GM18909 (cell line): ENCODE data around the gene APC2.

Source experiments
- ATAC-seq: cut with Tn5 transposase; IDR thresholded peaks from one replicate; pipeline ENCODE4 v1.9.1; 2021; ENCODE audit warnings: mild to moderate bottlenecking; ENCODE audit not compliant: unreplicated experiment, poor library complexity

The APC2 gene, protein sequence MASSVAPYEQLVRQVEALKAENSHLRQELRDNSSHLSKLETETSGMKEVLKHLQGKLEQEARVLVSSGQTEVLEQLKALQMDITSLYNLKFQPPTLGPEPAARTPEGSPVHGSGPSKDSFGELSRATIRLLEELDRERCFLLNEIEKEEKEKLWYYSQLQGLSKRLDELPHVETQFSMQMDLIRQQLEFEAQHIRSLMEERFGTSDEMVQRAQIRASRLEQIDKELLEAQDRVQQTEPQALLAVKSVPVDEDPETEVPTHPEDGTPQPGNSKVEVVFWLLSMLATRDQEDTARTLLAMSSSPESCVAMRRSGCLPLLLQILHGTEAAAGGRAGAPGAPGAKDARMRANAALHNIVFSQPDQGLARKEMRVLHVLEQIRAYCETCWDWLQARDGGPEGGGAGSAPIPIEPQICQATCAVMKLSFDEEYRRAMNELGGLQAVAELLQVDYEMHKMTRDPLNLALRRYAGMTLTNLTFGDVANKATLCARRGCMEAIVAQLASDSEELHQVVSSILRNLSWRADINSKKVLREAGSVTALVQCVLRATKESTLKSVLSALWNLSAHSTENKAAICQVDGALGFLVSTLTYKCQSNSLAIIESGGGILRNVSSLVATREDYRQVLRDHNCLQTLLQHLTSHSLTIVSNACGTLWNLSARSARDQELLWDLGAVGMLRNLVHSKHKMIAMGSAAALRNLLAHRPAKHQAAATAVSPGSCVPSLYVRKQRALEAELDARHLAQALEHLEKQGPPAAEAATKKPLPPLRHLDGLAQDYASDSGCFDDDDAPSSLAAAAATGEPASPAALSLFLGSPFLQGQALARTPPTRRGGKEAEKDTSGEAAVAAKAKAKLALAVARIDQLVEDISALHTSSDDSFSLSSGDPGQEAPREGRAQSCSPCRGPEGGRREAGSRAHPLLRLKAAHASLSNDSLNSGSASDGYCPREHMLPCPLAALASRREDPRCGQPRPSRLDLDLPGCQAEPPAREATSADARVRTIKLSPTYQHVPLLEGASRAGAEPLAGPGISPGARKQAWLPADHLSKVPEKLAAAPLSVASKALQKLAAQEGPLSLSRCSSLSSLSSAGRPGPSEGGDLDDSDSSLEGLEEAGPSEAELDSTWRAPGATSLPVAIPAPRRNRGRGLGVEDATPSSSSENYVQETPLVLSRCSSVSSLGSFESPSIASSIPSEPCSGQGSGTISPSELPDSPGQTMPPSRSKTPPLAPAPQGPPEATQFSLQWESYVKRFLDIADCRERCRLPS (N-terminal part only)

DNA sequence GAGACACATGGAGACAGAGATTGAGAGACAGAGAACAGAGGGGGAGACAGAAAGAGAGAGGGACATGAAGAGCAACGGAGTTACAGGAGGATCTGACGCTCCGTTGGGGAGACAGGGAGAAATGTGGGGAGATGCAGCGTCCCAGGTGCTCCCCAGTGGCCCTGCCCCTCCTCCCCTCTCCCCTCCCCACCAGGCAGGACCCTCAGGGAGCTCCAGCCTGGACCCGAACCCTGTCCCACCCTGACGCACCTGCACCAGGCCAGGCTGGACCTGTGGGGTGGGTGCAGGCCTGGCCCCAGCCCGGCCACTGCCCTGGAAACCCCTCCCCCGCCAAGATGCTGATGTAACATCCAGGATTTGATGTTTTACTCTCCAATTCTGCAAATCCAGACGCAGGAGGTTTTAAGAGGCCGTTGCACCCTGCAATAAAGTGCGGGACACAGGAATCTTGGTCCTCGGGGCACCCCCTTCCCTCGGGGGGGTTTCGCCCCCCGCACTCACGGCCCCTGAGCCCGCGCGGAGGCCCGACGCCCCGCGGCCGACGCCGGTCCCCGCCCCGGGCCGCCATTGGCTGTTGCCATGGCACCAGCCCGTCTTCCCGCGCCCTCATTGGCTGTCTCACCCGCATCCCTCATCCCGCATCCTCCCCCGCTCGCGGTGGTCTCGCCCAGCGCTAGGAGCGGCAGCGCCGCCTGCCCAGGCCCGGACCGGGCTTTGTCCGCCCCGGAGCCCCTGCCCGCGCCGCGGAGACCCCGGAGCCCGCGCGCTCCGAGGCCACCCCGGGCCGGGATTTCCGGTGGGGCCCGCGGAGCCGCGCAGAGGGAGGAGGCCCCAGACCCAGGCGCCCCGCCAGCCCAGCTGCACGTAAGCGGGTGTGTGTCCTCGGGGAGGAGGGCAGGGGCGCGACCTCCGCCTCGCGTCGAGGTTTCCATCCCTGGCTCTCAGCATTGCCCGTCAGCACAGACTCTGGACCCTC is at the start of gene APC2:
Gene APC2 (plus strand): TSS at position 655 of the 976 bp plus-strand sequence. CDS start 2,881 bp downstream, outside the sequence.
- ATAC-seq, result no peak

DNA sequence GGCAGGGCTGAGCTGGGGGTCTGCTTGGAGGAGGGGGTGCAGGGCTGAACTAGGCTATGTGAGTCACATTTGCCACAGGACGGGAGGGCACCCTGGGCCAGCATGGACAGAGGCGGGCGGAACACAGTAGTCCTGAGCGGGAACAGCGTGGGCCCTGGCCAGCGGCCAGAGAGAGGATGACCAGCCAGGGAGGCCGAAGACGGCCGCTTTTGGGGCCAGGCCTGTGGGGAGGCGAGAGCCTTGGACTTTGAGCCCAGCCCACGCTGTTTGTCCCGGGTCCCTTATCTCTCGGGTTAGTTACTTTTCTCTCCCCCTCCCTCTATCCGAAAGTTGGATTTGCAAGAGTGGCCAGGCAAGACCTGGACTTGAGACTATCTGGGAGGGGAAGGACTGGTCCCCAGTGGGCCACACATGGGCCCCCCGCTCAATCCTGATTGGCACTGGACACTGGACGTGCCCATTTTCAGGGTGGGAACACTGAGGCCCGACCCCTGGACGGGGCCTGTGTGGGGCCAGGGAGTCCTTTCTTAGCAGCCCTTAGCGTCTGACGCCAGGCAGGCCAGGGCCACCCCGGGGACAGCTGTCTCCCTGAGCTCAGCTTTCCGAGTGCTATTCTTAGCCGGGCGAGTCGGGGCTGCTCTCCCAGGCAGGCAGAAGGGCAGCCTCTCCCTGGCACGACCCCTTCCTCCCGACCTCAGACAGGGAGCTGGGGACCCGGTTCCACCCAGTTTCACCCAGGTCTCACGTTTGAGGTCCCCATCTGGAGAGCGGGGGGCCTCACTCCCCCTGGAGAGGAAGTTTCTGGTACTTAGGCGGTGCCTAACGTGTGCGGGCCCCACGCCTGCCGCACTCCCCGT is 49.4 kb upstream of the APC2 start:
- no peak for ATAC-seq

DNA sequence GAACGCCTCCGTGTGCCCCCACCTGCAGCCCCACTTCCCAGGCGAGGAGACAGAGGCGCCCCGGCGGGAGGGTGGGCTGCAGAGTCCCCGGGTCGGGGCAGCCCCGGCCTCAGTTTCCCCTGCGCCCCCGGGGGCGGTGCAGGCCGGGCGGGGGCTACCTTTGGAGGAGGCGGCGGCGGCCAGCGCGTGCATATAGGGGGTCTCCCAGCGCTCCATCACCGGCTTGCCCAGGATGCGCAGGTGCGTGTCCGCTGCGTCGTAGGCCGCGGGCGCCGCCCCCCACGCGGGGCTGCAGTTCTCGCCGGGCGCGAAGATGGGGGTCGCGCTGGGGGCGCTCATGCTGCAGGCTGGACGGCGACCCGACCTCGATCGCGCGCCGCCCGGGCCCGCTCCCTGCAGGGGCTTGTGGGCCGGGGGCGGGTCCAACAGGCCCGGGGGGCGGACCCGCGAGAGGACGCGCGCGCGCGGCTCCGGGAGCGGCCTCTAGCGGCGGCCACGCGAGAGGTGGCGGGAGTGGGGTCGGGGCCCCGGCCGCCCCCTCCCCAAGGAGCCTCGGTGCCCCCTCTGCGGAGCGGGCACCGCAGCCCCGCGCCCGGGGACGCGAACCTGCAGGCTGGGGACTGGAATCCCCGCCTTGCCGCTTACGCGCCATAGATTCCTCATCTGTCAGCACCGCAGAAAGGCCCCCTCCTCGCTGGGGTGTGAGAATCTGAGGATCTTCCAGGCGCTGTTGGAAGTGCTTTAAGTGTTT is 48.6 kb upstream of the APC2 start, which contains the start of gene GAMT:
Gene GAMT (minus strand): TSS at position 405 of the 751 bp plus-strand sequence. CDS start 66 bp downstream, at position 339.
- no peak for ATAC-seq

DNA sequence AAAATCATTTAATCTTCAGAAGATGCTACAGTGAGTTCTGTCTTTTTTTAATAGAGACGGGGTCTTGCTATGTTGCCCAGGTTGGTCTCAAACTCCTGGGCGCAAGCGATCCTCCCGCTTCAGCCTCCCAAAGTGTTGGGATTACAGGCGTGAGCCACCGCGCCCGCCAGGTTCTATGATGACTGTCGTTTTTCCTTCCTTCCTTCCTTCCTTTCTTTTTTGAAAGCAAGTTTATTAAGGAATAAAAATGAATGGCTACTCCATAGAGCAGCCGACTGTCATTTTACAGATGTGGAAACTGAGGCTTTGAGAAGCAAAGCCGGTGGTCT is 48.1 kb upstream of the APC2 start:
- ATAC-seq, result no peak

DNA sequence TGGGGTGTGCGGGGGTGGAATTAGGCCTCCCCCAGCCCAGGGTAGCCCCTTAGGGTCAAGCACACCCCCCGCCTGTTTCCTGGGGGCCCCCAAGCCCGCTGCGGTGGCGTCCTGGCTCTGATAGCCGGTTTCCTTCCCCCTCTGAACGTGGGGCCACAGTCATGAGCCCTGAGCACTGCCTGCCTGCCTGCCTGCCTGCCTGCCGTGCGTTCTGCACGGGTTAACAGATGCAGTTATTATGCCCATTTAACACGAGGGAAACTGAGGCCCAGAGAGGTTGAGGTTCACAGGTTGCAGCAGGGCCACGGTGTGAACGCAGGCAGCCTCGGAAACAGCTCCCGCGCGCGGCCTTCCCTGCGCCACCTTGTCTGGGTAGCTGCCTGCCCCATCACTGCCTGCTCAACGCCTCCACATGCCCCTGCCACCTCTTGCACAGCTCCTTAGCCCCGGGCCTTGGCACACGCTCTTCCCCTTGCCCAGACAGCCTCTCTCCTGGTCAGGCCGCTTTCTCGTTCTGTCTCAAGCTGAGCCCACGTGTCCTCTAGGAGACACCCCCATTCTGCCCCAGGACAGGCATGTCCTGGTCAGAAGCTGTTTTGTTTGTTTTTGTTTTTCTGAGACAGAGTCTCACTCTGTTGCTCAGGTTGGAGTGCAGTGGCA is 47.4 kb upstream of the APC2 start:
- ATAC-seq, result no peak

DNA sequence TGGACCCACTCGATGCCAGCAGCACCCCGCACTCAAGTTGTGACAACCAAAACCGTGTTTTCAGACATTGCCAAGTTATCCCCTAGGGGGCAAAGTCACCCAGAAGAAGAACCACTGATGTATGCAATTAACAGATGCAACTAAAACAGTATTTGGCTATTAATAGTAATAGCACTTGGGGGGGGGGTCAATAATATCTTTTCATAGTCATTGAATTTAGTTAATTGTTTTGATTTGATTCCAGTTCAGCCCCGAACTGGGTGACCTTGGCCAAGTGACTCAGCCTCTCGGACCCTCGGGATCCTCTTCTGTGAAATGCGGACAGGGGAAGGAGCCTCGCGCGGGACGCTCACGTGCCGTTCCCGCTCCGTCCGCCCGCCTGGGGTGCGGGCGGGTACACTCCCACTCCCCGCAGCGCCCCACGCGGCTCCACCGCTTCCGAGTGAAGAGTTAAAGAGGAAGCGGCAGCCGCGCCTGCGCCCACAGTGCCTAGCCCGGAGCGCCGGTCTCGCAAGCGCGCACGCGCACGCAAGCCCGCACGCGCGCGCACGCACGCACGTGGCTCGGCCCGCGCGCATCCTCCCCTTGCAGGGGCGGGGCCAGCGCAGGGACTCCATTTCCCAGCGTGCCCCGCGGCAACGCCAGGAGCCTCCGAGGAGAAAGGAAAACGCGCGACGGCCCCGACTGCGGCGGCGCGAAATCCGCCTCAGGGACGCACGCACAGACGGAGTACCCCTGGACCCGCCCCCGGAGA is 43.0 kb upstream of the APC2 start:
- ATAC-seq, result peak; percentile 79

DNA sequence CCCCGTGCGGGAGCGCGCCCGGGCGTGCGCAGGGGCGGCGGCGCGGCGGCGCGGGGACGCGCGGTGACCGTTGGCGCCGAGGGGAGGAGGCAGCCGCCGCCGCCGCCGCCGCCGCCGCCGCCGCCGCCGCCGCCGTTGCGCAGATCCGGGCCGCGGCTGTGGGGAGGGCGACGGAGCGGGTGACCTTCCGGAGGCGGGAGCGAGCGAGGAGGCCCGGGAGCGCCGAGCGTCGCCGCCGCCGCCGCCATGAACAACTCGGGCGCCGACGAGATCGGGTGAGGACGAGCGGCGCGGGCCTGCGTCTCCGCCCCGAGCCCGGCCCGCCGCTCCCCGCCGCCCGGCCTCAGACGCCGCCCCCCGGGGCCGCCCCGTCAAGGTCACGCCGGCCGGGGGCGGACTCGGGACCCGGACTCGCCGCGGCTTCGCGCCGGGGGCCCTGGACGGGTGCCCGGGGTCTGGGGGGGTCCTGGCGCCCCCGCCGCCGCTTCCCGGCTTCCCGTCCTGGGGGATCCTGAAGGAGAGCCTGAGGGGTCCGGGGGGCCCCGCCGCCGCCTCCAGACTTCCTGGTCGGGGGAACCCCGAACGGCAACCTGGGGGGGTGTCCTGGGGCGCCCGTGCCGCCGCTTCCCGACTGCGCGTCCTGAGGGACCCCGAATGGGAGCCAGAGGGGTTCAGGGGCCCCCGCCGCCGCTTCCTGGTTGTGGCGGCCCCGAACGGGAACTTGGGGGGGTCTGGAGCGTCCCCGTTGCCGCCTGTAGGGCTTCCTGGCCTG is 42.2 kb upstream of the APC2 start, which contains the start of gene DAZAP1:
Gene DAZAP1 (plus strand): TSS at position 59 of the 772 bp plus-strand sequence. CDS start 188 bp downstream, at position 247.
- ATAC-seq, result peak; percentile 24

DNA sequence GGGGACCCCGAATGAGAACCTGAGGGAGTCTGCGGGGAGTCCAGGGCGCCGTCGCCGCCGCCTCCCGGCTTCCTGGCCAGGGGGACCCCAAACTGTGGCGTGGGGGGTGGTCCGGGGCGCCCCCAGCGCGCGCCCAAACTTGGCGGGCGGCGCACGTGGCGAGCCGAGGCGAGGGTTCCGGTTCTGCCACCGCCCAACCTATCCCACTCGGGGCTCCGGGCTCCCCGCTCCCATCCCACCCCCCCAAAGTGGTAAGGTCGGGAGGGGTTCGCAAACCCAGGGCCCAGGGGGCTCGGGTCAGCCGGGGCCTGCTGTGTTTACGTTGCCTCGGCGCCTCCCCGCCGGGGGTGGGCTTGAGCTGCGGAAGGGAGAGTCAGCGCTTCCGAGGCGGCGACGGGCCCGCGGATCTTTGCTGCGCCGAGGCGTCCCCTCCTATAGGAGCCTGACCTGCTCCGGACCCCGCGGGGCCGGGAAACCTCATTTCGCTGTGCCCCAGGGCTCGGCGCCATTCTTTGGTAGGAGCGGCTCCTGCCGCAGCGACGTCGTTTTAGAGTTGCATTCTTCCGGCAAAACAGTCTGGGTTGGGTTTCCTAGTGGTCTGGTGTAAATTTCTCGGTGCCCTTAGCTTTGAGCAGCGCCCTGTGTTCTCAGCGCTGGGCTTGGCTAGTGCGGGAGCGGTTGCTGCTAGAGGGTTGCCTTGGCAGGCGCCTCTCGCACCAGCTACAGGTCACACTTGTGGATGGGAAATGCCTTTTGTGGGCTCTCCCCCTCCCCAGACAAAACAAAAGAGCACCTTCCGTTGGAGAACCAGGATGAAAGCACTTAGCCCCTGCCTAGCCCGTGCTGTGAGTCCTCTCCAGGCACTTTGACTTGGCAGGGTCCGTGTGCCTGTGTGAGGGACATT is 41.4 kb upstream of the APC2 start:
- ATAC-seq, result no peak

DNA sequence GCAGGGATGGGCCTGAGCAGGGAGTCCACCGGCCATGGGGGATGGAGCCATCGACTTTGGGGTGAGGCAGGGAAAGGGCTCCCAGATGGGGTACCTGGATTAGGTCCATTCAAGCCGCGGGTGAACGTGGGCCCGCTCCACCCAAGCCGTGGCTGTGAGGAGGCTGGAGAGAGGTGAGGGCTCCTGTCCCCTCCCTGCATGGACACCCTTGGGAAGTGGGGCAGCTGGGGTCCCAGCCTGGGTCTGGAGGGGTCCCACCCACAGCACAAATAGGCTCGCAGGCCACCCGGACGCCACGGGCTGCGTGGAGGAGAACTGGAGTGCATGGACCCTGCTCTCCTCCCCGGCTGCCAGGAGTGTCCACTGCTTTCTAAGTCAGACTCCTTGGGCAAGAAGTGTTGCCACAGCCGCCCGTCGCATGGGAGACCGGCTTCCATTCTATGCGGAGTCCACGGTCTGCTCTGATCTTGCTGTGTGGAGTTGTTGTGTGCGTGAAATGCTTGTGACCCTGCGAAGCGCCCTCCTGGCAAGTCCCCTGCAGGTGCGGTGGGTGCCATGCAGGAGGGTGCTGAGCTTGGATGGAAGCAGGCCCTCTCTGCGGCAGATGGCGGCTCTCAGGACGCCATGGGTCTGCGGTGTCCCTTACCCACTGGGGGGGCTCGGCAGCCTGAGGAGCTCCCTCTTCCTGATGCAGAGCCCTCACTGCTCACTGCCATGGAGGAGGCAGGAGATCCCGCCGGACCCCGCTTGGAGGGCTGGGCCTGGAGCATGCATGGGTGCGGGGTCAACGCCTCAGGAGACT is 40.5 kb upstream of the APC2 start:
- no peak for ATAC-seq

DNA sequence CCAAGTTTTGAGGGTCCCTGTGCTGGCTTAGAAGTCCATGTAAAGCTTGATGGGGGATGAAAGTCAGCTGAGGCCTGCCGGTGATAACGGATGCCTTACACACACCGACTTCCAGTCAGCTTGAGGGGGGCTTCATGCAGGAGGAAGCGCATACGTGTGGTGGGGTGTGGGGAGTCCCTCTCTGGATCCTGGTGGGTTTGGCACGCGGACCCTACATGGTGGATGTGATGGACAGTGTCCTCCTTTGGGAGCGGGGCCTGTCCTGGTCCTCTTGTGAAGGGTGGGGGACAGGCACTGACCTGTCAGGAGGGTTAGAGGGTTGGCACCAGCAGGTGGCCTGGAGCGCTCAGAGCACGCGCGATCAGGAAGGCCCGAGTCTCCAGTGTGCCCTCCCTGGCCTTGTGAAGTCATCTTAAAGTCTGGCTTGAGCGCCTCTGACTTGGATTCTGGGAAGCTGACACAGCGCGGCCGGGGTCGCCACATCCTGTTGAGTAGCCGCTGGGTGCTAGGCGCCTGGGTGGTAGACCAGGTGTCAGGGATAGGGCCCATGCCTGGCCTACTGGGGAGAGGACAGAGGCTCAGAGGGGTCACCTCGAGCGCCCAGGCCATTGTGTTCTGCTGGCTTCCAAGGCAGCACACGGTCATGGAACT is 39.7 kb upstream of the APC2 start:
- no peak for ATAC-seq

DNA sequence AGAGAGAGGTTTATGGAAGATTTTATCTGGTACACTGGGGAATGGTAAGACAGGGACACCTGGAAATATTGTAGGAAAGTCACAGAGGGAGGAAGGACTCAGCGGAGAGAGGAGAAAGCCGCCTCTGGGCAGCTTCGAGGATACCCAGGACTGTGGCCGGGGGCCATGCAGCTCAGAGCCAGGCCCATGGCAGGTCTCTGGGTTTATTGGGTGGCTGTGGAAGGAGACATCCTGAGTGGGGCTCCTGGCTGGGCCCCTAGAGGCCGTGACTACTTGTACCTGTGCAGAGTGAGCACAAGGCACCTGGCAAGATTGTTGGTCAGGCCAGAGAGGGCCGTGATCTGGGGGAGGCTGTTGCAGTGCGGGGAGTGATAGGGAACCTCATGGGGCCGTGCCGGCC is 39.1 kb upstream of the APC2 start:
- no peak for ATAC-seq

DNA sequence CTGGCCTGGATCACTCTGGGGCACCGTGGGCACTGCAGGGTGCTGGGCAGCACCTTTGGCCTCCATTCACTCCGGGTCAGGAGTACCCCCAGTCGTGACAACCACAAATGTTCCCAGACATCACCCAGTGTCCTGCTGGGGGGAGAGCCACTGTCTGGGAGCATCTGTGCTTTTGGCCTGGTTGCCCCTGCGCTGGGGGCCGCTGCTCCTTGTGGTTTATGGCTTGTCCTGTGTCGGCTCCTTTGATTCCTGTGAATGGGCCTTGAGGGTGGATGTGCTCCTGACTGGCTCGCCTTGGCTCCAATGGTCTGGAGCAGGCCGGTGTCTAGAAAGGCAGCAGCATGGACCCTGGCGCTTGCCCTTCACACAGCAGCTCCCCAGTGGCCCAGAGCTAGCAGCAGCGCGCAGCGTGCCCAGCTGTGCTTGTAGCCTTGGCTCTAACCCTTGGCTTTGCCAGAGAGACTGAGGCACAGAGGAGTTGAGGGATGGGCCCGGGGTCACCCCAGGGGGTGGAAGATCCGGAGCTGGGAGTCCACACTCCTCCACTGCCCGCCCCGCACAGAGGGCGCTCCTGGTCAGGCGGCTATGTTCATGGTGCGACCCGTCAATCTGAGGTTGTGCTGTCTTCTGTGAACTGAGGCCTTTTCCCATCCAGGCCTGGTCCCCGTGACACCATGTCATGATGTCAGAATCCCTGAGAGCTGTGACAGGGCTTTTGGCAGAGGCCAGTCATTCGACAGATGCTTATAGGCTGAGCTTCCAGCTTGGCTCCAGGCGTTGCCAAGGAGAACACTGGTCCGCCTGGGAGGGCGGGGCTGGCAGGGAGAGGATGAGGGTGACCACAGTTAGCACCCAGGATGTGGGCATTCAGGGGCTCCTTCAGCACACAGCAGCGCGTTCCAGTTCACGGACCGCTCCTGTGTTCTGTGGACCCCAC is 38.4 kb upstream of the APC2 start:
- no peak for ATAC-seq
